Stimulated activated CD4-positive, alpha-beta T cell treated with anti-CD3 and anti-CD28 coated beads, Interleukin-12 subunit alpha, Interleukin-12 subunit beta, amount 100 ng/mL, for 48 hours (primary cell): ENCODE data around the gene MBTPS1.

ENCODE experiments used
- DNase-seq, 3 donors: peaks; one replicate each; pipeline ENCODE4 v3.0.0-alpha.2; 2020; ENCODE audit warnings: low read depth in 2 of 3, low spot score in 1 of 3

The MBTPS1 gene

GRCh38 chr16:84040226-84040822 lies 76.4 kb downstream of the MBTPS1 start:
- DNase-seq = no peak

GRCh38 chr16:84039696-84040095 lies 77.0 kb downstream of the MBTPS1 start:
- DNase-seq = no peak

GRCh38 chr16:84038469-84038868 lies 78.3 kb downstream of the MBTPS1 start:
- no peak for DNase-seq

- no peak for DNase-seq
Observed at GRCh38 chr16:84036982-84037425, 79.7 kb downstream of the MBTPS1 start.

- no peak for DNase-seq
Observed at GRCh38 chr16:84036131-84036530, 80.6 kb downstream of the MBTPS1 start.

- no peak for DNase-seq
Observed at GRCh38 chr16:84034516-84034915, 82.2 kb downstream of the MBTPS1 start.

GRCh38 chr16:84033251-84034195 lies 83.2 kb downstream of the MBTPS1 start:
- no peak for DNase-seq

GRCh38 chr16:84032458-84033178 lies 84.1 kb downstream of the MBTPS1 start:
- no peak for DNase-seq

- no peak for DNase-seq
Observed at GRCh38 chr16:84031556-84031955, 85.2 kb downstream of the MBTPS1 start.

GRCh38 chr16:84029297-84030047 lies 87.3 kb downstream of the MBTPS1 start:
- no peak for DNase-seq

GRCh38 chr16:84027625-84028024 lies 89.1 kb downstream of the MBTPS1 start:
- DNase-seq = no peak

GRCh38 chr16:84026606-84027005 lies 90.1 kb downstream of the MBTPS1 start:
- DNase-seq = no peak

GRCh38 chr16:84024854-84025253 lies 91.9 kb downstream of the MBTPS1 start:
- DNase-seq = no peak

- DNase-seq = no peak
Observed at GRCh38 chr16:84022644-84023043, 94.1 kb downstream of the MBTPS1 start.

- no peak for DNase-seq
Observed at GRCh38 chr16:84021488-84021887, 95.3 kb downstream of the MBTPS1 start.

- no peak for DNase-seq
Observed at GRCh38 chr16:84020353-84020752, 96.4 kb downstream of the MBTPS1 start.

- no peak for DNase-seq
Observed at GRCh38 chr16:84018710-84019109, 98.0 kb downstream of the MBTPS1 start.

- DNase-seq = no peak
Observed at GRCh38 chr16:84016477-84016876, 100.3 kb downstream of the MBTPS1 start.

- no peak for DNase-seq
Observed at GRCh38 chr16:84015399-84015798, 101.3 kb downstream of the MBTPS1 start.

- no peak for DNase-seq
Observed at GRCh38 chr16:84014570-84015327, 102.0 kb downstream of the MBTPS1 start.
